Upper lobe of left lung (tissue), 4 donors: ENCODE data around the gene TTC33.
"Not testable (repeated sequence)": the region's sequence is repeated elsewhere in the genome, so short reads cannot be mapped to it uniquely, and the experiment has no call there.

Experiments used
- POLR2AphosphoS5 ChIP-seq, 2 donors: sonication (generic); formaldehyde crosslinking; IDR thresholded peaks; one replicate each; pipeline ENCODE4 v1.5.1; 2017; ENCODE audit warnings: antibody characterized with exemption in 2 of 2
- TF ChIP-seq, protein P1 (sequence below), 6 experiments: fragments of 450-650 bp in 4 of 6; fragments of 200-600 bp in 2 of 6; sonication (generic) in 2 of 6; IDR thresholded peaks; one replicate each; pipeline ENCODE4 v1.5.1; 2016 to 2019; ENCODE audit warnings: antibody characterized with exemption in 6 of 6

- TF ChIP-seq, protein P1, sequence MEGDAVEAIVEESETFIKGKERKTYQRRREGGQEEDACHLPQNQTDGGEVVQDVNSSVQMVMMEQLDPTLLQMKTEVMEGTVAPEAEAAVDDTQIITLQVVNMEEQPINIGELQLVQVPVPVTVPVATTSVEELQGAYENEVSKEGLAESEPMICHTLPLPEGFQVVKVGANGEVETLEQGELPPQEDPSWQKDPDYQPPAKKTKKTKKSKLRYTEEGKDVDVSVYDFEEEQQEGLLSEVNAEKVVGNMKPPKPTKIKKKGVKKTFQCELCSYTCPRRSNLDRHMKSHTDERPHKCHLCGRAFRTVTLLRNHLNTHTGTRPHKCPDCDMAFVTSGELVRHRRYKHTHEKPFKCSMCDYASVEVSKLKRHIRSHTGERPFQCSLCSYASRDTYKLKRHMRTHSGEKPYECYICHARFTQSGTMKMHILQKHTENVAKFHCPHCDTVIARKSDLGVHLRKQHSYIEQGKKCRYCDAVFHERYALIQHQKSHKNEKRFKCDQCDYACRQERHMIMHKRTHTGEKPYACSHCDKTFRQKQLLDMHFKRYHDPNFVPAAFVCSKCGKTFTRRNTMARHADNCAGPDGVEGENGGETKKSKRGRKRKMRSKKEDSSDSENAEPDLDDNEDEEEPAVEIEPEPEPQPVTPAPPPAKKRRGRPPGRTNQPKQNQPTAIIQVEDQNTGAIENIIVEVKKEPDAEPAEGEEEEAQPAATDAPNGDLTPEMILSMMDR (IDR thresholded peaks at IDR 0.05), result not testable (repeated sequence)
- not testable (repeated sequence) for TF ChIP-seq POLR2AphosphoS5 (IDR thresholded peaks at IDR 0.05)
Observed at GRCh38 chr5:40788941-40789340, 33.2 kb upstream of the TTC33 start.
